Spleen (tissue), 7 donors: Measurements from ENCODE around the gene VPS37D.

Experiments
- POLR2A ChIP-seq, 3 donors: fragments of 450-650 bp; IDR thresholded peaks; one replicate each; pipeline ENCODE4 v1.5.1; 2017; ENCODE audit warnings: antibody characterized with exemption in 3 of 3, mild to moderate bottlenecking in 1 of 3
- TF ChIP-seq, protein P1 (sequence below), 11 experiments: fragments of 200-600 bp in 7 of 11; fragments of 450-650 bp in 4 of 11; sonication (generic) in 4 of 11; IDR thresholded peaks in 8 of 11; conservative IDR thresholded peaks in 3 of 11; 1 replicate in 7 of 11; 2 replicates in 4 of 11; pipeline versions ENCODE4 v1.4.0 to v1.8.0; 2016 to 2021; ENCODE audit warnings: antibody characterized with exemption in 11 of 11, inconsistent platforms in 4 of 11, mild to moderate bottlenecking in 1 of 11
- donor health status: DM: no; HTN: no; CAD: no; lungs with moderate emphysema.
- donor health status: DM: no; HTN: no; CAD: no.
- donor health status: DM: no; HTN: no; CAD: no.

DNA sequence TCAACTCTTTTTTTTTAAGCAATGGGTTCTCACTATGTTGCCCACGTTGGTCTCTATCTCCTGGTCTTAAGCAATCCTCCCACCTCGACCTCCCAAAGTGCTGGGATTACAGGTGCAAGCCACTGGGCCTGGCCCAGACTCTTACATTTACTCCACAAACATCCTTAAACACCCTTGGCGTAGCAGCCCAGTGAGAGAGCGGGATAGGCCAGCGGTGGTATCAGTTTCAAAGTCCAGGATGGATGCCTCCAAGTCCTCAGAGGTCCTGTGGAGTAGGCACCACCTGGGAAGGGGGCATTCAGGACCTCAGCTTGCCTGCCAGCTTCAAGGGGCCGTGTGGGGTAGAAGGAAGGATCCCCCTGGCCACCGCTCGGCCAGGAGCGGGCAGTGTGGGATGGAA lies 18.1 kb upstream of the VPS37D start:
- TF ChIP-seq, protein P1, sequence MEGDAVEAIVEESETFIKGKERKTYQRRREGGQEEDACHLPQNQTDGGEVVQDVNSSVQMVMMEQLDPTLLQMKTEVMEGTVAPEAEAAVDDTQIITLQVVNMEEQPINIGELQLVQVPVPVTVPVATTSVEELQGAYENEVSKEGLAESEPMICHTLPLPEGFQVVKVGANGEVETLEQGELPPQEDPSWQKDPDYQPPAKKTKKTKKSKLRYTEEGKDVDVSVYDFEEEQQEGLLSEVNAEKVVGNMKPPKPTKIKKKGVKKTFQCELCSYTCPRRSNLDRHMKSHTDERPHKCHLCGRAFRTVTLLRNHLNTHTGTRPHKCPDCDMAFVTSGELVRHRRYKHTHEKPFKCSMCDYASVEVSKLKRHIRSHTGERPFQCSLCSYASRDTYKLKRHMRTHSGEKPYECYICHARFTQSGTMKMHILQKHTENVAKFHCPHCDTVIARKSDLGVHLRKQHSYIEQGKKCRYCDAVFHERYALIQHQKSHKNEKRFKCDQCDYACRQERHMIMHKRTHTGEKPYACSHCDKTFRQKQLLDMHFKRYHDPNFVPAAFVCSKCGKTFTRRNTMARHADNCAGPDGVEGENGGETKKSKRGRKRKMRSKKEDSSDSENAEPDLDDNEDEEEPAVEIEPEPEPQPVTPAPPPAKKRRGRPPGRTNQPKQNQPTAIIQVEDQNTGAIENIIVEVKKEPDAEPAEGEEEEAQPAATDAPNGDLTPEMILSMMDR (IDR thresholded peaks at IDR 0.05 in 8 of 11, conservative IDR thresholded peaks at IDR 0.05 in 3 of 11) = no peak
- no peak for TF ChIP-seq POLR2A (IDR thresholded peaks at IDR 0.05)
